Activated CD8-positive, alpha-beta memory T cell treated with anti-CD3 and anti-CD28 coated beads, Interleukin-2, amount 50 U/mL, for 1 hour (primary cell): ENCODE data around the gene AKR1C1.
"Not testable (repeated sequence)": the region's sequence is repeated elsewhere in the genome, so short reads cannot be mapped to it uniquely, and the experiment has no call there.

Experiments used
- DNase-seq: peaks from one replicate; pipeline ENCODE4 v3.0.0-alpha.2; 2020; ENCODE audit errors: extremely low read depth

Gene AKR1C1

DNA sequence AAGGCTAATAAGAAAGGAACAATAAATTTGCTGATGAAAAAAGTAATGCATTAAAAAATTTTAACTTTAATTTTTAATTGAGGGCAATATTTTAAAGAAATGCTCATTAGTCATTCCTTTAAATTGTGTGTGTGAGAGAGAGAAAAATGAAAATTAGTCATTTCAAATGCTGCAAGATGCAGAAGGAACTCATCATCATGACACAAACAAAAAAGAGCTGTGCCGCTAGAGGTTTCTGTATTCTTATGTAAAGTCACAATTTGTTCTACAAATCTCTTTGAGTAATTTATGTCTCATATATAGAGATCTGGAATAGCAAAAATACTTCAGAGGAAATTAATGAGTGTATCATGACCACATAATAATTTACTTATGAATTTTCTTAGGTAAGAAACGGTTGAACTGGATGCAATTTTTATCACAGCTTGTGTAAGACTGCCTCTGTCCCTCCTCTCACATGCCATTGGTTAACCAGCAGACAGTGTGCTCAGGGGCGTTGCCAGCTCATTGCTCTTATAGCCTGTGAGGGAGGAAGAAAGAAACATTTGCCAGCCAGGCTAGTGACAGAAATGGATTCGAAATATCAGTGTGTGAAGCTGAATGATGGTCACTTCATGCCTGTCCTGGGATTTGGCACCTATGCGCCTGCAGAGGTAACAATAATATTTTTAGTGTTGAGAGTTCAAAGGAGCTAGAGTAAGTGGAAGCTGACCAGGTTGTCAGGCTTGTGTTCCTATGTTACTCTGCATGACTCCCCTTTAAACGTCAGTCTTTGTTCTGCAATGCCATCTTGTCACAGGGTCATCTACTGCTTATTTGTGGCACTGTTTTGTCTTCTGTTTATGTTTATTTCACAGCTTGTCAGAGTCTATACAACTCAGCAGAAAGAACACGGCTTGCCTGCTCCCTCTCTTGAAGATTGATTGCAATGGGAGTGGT, at the start of gene AKR1C1:
Gene AKR1C1, plus strand, starts transcription at position 540 of the 939 bp plus-strand sequence. Its CDS starts 30 bp downstream, at position 570.
- not testable (repeated sequence) for DNase-seq

DNA sequence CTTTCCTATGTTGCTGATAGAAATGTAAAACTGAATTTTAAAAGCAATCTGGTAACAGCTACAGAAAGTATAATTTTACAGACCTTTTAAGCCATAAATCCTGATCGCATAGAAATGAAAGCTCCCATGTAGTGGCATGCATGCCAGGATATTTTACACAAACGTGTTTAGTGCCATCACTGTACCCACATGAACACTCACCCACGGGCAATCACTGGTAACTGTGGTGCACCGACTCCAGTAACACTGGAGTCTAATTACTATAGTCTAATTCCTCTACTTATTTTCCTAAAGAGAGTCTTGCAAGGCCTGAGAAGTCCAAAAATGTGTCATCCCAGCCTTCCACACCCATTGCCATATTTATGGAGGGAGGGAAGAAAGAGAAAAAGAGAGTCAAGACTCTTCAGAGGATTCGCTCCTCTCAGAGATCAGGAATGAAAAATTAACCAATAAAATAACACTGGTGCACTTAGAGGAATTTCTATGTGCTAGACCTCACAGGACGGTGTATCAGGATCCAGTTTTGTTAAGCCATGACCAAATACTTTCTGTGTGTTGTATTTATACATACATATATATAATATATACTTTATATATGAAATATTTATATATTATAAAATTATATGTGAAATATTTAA, 48.9 kb upstream of the AKR1C1 start:
- no peak for DNase-seq

DNA sequence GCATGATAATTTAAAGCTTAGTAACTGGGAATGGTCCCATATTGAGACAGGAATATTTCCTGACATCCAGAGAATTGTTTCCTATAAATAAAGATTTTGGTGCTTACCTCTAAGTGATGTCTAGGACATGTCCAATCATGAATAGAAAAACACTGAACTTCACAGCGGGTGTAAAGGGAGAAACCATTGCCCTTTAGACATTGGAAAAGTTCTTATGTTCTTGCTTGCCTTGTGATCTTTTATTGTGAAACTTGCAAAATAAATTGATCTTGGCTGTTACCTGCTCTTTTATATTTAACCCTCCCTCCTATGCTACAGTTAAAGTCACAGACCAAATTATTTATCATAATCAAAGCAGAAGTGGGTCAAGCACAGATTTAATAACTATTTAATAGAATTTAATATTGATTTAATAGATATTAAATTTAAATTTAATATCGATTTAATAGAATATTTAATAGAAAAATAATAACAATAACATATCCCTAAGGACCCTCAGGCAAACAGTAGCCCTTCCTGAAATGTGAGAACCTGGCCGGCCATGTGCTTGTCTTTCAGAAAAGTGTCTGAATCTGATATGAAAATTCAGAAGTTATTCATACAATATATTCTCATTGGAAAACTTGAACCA, 47.0 kb upstream of the AKR1C1 start:
- no peak for DNase-seq

DNA sequence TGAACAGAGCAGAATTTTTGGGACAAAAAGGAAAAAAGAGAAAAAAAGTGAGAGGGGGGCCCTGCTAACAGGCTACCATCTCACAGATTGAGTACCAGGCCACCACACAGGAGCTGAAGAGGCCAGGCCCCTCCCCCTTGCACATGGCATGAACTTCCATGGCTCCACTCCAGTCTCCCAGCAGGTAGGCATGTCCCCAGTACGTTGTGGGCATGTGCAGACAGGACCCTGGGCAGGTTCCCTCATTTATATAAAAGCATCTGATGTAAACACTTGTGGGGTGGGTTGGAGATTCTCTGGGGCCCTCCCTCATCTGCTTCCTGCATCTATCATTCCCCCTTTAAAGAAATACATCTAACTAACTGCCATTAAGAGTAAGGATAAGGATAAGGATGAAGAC, 45.0 kb upstream of the AKR1C1 start:
- no peak for DNase-seq

DNA sequence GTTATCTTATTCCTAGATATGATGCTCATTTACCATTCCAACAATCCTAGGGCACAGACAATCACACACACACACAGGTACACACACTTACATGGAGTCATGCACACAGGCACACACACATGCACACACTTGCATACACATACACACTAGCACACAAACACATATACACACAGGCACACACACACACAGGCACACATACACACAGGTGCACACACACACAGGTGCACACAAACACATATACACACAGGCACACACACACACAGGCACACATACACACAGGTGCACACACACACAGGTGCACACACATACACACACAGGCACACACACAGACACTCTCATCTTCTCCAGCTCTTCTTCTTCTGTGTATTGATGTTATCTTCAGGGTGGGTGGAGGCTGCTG, 38.7 kb upstream of the AKR1C1 start:
- DNase-seq: not testable (repeated sequence)

DNA sequence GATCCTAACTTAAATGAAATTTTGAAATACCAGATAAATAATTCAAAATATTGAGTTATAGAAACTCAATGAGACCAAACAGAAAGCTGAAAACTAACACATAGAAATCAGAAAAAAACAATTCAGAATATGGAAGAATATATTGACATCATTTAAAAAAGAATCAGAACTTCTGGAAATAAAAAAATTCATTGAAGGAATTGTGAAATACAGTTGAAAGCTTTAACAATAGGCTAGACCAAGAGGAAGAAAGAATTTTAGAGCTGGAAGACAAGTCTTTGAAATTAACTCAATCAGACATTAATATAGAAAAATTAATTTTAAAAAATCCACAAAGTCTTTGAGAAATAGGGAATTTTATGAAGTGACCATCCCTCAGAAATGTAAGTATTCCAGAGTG, 36.8 kb upstream of the AKR1C1 start:
- no peak for DNase-seq

DNA sequence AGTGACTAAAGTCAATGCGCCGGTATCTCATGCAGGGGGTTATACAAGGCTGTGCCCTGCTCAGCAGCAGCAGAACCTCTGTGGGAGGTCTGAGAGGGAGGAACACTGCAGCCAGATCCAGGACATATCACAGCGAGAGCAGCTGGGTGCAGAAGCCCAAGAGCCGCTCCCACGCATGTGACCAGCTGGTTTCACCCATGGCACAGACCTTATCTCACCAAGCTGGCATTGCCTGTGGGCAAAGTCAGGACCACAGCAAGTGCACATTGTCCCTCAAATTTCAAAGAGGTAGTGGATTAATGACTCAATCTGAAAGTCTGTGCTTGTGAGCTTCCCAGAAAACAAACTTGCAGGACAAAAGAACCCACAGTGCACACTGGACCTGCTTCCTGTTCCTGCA, 31.6 kb upstream of the AKR1C1 start:
- no peak for DNase-seq

DNA sequence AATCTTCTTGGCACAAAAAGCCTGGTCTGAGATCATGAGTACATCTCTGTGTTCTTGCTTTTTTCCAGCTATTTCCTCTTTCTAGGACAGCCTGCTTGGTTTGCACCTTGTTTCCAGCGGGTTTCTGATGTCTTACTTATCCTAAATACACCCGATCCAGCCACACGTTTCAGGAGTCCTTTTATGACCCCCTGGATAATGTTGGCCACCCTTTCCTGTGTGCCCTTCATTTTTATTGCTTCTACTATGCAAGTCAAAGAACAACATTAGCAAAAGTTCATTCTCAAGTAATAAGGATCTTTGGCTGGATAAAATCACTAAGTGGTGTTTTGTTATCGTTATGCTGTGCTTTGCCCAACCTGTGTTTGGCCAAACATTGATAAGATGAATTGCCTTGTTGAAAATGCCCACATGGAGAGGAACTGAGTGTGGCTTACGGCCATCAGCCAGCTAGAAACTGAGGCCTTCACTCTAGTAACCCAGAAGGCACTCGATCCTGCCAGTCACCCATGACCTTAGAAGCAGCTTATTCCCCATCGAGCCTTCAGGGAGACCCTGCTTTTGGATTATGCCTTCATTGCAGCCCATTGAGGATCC, 28.7 kb upstream of the AKR1C1 start:
- no peak for DNase-seq

DNA sequence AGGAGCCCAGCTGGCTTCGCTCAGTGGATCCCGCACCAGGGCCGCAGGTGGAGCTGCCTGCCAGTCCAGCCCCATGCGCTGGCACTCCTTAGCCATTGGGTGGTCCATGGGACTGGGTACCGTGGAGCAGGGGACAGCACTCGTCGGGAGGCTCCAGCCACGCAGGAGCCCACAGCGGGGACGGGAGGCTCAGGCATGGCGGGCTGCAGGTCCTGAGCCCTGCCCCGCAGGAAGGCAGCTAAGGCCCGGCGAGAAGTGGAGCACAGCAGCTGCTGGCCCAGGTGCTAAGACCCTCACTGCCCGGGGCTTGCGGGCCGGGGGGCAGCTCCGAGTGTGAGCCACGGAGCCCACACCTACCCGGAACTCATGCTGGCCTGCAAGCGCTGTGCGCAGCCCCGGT, 25.9 kb upstream of the AKR1C1 start:
- no peak for DNase-seq

DNA sequence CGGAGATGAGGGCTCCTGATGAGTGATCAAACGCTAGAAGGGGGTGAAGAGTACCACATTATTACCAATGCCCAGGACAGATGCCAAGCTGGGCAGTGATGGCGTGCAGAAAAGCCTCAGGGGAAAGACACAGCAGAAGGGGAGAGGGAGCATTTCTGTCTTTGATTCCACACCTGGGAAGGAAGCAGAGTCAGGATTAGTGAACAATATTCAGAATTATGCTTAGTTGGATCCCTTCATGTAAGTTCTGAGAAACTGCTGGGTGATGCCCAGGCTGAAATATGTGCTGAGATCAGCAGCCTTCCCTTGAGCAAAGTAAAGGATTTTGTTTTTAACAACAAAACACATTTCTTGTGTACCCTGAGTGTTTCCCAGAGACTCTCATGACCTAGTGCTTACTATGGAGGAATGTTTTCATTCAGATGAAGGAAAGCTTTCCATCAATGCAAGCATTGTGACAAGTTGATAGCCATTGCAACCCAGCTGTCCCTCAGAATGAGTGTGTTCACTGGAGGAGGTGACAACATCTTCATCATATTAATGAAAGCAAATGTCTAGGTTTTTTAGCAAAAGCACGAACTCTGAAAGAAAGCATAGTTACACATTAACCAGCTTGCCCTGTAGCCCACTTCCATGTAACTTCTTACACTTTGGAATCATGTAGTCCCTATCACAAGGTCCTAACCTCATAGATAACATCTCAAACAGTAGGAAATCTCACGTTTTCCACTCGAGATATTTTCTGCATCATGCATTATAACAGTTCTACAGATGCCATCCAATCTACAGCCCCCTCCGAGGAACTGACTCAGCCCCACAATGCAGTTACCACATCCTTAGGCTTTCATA, 23.8 kb upstream of the AKR1C1 start:
- DNase-seq: no peak

DNA sequence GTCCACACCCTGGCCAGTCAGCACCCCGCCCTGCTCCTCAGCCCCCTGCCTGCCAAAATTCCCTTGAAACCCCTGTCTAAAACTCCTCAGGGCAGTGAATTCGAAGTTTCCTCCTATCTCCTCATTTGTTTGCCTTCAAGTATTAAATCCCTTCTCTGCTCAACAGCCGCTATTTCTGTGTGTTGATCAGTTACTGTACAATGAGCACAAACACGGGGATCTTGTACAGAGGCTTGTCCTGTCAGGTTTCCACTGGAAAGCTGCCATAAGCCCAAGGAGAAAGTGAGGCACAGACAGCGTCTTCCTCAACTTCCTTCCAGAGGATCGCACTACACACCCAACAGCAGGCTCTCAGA, 23.2 kb upstream of the AKR1C1 start:
- DNase-seq: not testable (repeated sequence)

DNA sequence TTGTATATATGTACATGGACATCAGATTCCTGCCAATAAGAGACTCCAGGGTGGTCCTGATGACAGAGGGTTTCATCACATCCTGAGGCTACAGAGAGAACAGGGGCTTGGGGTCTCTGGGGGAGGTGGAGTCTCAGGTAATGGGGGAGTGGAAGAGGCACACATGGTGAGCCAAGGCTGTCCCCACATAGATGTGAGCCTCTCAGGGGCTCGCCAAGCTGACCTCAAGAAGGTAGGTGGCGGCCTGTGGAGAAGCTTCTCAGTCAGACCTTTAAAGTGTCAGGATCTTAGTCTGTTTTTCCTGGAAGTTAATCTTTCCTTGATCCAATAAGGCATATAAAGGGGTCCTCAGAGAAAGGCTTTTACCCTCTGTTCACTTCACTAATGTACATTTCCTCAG, 22.3 kb upstream of the AKR1C1 start:
- DNase-seq: not testable (repeated sequence)

DNA sequence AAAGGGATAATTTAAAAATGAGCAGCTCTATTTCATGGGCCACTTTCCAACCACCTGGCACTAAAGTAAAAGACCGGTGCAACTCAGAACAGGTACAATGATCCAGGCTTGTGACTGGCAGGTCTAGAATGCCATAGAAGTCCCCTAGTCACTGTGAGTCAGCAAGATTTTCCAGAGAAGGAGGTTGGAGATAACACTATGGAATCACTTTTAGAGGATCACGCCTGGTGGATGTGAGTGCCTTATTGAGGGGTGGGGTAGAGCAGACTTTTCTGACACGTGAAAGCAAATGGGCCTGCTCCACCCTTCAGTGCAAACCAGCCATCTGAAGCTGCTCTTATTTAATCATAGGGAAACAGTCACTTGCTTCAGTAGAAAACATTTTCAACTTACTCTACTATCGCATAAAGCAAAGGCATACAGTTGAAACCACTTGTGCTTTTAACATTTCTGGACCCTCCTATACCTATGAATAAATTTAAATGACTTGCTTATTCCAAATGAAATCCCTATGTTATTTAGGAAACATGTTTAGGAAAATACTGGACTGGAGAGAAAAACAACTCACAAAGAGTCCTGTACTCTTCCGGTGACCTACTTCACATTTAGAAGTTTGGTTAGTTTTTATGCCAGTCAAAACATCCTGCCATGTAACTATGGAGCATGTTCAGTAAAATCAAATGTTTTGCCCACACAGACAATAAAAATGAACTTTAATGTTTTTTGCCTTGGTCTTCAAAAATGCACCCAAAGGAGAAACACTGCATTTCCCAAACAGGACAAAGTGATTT, 21.5 kb upstream of the AKR1C1 start:
- no peak for DNase-seq

DNA sequence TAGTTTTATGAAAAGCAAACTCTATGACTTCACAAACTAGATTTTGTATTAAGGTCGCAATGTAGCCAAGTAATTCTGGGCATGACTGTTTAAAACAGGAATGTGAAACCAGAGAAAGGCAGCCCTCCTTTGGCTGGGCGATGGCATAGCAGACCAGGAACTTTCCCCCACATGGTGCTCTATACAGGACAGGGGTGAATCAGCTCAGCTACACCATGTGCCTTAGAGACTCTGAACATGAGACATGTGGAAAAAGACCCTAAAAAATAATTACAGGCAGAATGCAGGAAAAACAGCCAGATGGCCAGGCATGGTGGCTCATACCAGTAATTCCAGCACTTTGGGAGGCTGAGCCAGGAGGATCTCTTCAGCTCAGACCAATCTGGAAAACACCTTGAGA, 20.3 kb upstream of the AKR1C1 start:
- not testable (repeated sequence) for DNase-seq

DNA sequence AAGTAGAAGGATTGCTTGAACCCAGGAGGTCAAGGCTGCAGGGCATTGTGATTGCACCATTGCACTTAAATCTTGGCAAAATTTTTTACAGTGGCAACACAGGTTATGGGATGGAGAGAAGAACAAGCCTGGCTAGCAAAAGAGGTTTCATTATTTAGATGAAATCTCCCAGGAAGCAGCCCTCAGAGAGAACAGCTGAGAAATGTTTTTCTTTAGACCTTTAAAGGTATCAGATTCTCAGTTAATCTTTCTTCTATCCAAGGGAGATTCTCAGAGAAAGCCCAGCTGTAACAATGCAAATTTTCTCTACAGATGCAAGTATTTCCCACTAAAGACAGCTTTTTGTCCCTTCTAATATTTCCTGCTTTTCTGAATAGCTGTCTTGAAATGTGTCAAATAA, 19.8 kb upstream of the AKR1C1 start:
- not testable (repeated sequence) for DNase-seq

DNA sequence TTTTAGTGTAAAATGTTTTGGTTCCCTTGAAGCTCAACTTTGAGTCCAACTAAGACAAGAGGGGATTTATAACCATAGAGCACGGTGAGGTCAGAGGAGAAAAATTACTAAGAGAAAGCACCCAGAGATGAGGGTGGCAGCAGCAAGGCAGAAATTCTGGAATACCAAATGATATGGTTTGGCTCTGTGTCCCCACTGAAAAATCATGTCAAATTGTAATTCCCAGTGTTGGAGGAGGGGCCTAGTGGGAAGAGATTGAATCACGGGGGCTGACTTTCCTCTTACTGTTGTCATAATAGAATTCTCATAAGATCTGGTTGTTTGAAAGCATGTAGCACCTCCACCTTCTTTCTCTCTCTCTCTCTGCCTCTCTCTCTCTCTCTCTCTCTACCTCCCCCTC, 19.4 kb upstream of the AKR1C1 start:
- no peak for DNase-seq

DNA sequence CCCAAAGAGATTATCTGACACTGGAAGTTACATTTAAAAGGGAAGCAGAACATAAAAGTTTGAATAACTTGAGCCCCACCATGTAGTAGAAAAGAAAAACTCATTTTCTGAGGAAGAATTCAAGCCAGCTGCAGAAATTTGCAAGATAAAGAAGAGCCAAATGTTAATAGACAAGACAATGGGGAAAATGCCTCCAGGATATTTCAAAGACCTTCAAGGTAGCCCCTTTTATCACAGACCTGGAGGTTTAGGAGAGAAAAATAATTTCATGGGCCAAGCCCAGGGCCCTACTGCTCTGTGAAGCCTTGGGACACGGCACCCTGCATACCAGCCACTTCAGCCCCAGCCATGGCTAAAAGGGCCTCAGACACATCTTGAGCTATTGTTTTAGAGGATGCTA, 18.4 kb upstream of the AKR1C1 start:
- DNase-seq: no peak

DNA sequence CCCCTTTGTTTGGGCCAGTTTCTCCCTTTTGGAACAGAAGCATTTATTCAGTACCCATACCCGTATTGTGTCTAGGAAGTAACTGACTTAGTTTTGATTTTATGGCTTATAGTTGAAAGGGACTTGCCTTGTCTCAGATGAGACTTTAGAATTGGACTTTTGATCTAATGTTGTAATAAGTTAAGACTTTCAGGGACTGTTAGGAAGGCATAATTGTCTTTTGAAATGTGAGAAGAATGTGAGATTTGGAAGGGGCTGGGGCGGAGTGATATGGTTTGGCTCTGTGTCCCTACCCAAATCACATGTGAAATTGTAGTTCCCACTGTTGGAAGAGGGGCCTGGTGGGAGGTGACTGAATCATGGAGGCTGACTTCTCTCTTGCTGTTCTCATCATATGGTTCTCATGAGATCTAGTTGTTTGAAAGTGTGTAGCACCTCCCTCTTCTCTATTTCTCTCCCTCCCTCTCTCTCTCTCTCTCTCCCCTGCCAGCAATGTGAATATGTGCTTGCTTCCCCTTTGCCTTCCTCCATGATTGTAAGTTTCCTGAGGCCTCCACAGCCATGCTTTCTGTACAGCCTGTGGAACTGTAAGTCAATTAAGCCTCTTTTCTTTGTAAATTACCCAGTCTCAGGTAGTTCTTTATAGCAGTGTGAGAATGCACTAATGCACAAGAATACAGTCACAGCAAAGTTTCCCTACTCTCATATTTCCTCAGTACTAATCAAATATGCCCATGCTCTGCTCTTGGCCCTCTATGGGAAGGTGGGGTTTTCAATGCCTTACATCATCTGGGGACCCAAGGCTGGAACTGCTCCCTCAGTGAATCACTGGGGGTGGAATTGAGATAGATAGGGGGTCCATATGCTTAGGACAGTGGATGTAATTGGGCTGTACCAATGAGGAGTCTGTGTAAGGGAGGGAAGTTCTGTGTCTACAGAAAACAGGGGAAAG, 17.2 kb upstream of the AKR1C1 start:
- DNase-seq: no peak

DNA sequence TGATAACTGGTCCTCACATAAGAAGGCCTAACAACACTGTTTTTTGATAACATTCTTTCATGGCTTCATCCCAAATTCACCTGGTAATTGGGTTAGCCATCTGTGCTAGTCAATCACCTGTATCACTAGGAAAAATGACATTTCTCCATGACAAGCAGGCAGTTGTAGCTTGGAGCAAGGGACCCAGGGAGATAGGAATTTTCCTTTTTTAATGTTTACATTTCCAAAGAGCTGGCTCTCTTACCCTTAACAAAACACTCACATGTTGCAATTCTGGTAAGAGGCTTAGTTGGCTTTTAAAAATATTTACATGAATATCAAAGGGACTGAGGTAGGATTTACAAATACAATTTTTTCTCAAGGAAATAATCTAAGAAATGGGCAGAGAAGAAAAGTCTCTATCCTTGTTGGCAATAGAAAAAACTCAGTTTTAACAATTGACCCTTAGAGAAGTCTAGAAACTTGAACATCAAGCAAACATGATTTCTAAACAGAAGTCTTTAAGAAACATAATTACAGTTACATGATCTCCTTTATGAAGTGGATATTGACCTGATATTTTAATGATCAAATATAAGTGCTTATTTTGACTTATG, 16.1 kb upstream of the AKR1C1 start:
- DNase-seq: no peak
